Mucosa of descending colon (tissue), 3 donors: ENCODE measurements around the gene TXNDC11. TPM values are rescaled to one million over a fixed set of nuclear protein-coding genes. Genes with fewer than 3 reads are reported as not detected.

Experiments used
- ATAC-seq: fragments of 200-7000 bp; cut with Tn5 transposase; one replicate; pipeline ENCODE4 v1.9.1; 2020; ENCODE audit warnings: mild to moderate bottlenecking, moderate library complexity
- DNase-seq, 3 donors: peaks; one replicate each; pipeline ENCODE4 v3.0.0-alpha.2; 2020
- H3K36me3 ChIP-seq: fragments of 200-600 bp; one replicate; pipeline ENCODE4 v1.8.0; 2021; ENCODE audit warnings: low read depth, mild to moderate bottlenecking
- H3K4me1 ChIP-seq: fragments of 200-600 bp; one replicate; pipeline ENCODE4 v1.8.0; 2021; ENCODE audit warnings: low read depth, mild to moderate bottlenecking
- H3K4me3 ChIP-seq: fragments of 200-600 bp; one replicate; pipeline ENCODE4 v1.8.0; 2021; ENCODE audit warnings: mild to moderate bottlenecking
- H3K9me3 ChIP-seq: fragments of 200-600 bp; one replicate; pipeline ENCODE4 v1.8.0; 2021; ENCODE audit warnings: mild to moderate bottlenecking
- intact Hi-C, 2 donors: fragments of 100-400 bp; cut with DNase I in 1 of 2; cut with micrococcal nuclease in 1 of 2; formaldehyde crosslinking; loops; one replicate each; pipeline versions ENCODE4 v1.11.0 to v1.11.1; 2022; cut with DNase I, micrococcal nuclease
- total RNA-seq, 3 donors: library from RNA; stranded (reverse); fragmentation: NEBNext Ultra II Directional in 2 of 3; extraction: Animal tissue kit (Norgen Biotek cat#: 25700) in 2 of 3; gene quantifications; one replicate each; pipeline versions ENCODE4 v1.2.1 to v1.2.4, GENCODE V29; 2021 to 2023
- TF ChIP-seq, protein P1 (sequence below): fragments of 200-600 bp; IDR thresholded peaks from one replicate; pipeline ENCODE4 v1.8.0; 2022; ENCODE audit warnings: antibody characterized with exemption, mild to moderate bottlenecking
- donor health status: DM: no; HTN: no; CAD: no; lungs with moderate emphysema.
- donor health status: DM: no; HTN: no; CAD: no.
- donor health status: DM: no; HTN: yes; CAD: no.

TXNDC11 gene
- total RNA-seq, 3 donors from 2014 or later: 52.3 to 71.9 (median 60.3) TPM

- DNase-seq: no peak
- intact Hi-C loops: loop anchor here in 1 of 2 donors (5.0 kb wide), 1 partner anchor 57 kb away; the partner anchor contains the start of gene ZC3H7A
- Histone ChIP-seq H3K9me3 (no peaks in the 10 kb centered on the region), H3K4me1 (peaks cover 29% of the 10 kb centered on the region), H3K4me3 (no peak overlapping the region), H3K36me3 (peaks cover 4% of the 10 kb centered on the region)
- TF ChIP-seq, protein P1, sequence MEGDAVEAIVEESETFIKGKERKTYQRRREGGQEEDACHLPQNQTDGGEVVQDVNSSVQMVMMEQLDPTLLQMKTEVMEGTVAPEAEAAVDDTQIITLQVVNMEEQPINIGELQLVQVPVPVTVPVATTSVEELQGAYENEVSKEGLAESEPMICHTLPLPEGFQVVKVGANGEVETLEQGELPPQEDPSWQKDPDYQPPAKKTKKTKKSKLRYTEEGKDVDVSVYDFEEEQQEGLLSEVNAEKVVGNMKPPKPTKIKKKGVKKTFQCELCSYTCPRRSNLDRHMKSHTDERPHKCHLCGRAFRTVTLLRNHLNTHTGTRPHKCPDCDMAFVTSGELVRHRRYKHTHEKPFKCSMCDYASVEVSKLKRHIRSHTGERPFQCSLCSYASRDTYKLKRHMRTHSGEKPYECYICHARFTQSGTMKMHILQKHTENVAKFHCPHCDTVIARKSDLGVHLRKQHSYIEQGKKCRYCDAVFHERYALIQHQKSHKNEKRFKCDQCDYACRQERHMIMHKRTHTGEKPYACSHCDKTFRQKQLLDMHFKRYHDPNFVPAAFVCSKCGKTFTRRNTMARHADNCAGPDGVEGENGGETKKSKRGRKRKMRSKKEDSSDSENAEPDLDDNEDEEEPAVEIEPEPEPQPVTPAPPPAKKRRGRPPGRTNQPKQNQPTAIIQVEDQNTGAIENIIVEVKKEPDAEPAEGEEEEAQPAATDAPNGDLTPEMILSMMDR: no peak
- no peak for ATAC-seq
Measured at GRCh38 chr16:11740567-11740966, 2.1 kb downstream of the TXNDC11 start.

GRCh38 chr16:11738742-11739544, 3.7 kb downstream of the TXNDC11 start:
- TF ChIP-seq, protein P1: no peak
- H3K9me3 ChIP-seq: no peaks in the 10 kb centered on the region
- intact Hi-C loops: no loop called here
- DNase-seq (no peak), ATAC-seq (no peak)
- H3K4me1 ChIP-seq: peaks cover 24% of the 10 kb centered on the region
- no peak overlapping the region for H3K4me3 ChIP-seq
- peaks cover 4% of the 10 kb centered on the region for H3K36me3 ChIP-seq

GRCh38 chr16:11737713-11738112, 4.9 kb downstream of the TXNDC11 start:
- H3K4me3 ChIP-seq: no peak overlapping the region
- H3K4me1 ChIP-seq: peaks cover 18% of the 10 kb centered on the region
- no peak for ATAC-seq
- TF ChIP-seq, protein P1: no peak
- DNase-seq: no peak
- H3K9me3 ChIP-seq: no peaks in the 10 kb centered on the region
- peaks cover 1% of the 10 kb centered on the region for H3K36me3 ChIP-seq
- intact Hi-C loops: no loop called here

DNA sequence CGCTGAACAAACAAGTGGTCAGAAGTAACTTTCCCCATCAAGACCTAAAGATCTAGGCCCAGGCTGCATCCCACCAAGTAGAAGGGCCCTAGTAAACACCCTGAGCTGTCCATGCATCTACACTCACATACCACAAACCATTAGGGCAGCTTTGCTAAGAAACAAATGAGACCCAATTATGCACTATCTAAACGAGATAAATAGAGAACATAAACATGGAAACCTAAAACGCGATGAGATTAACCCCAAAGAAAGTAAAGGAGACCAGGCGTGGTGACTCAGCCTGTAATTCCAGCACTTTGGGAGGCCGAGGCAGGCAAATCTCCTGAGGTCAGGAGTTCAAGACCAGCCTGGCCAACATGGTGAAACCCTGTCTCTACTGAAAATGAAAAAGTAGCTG, 5.8 kb downstream of the TXNDC11 start:
- ATAC-seq: no peak
- Histone ChIP-seq H3K4me1 (peaks cover 21% of the 10 kb centered on the region), H3K9me3 (no peaks in the 10 kb centered on the region), H3K36me3 (no peaks in the 10 kb centered on the region), H3K4me3 (no peak overlapping the region)
- DNase-seq: no peak
- TF ChIP-seq, protein P1: no peak
- intact Hi-C loops: no loop called here

GRCh38 chr16:11735787-11736186, 6.9 kb downstream of the TXNDC11 start:
- no peaks in the 10 kb centered on the region for H3K9me3 ChIP-seq
- H3K4me1 ChIP-seq: peaks cover 17% of the 10 kb centered on the region
- no peak overlapping the region for H3K4me3 ChIP-seq
- intact Hi-C loops: no loop called here
- TF ChIP-seq, protein P1: no peak
- no peak for DNase-seq
- no peak for ATAC-seq
- H3K36me3 ChIP-seq: no peaks in the 10 kb centered on the region
